GM12801 (cell line): ENCODE results near the gene PRRX1.

Source experiments
- TF ChIP-seq, protein P1 (sequence below): IDR thresholded peaks from one replicate; pipeline ENCODE4 v1.5.1; 2011; ENCODE audit warnings: control low read depth; ENCODE audit not compliant: insufficient read length; ENCODE audit errors: extremely low read depth

PRRX1 gene

DNA sequence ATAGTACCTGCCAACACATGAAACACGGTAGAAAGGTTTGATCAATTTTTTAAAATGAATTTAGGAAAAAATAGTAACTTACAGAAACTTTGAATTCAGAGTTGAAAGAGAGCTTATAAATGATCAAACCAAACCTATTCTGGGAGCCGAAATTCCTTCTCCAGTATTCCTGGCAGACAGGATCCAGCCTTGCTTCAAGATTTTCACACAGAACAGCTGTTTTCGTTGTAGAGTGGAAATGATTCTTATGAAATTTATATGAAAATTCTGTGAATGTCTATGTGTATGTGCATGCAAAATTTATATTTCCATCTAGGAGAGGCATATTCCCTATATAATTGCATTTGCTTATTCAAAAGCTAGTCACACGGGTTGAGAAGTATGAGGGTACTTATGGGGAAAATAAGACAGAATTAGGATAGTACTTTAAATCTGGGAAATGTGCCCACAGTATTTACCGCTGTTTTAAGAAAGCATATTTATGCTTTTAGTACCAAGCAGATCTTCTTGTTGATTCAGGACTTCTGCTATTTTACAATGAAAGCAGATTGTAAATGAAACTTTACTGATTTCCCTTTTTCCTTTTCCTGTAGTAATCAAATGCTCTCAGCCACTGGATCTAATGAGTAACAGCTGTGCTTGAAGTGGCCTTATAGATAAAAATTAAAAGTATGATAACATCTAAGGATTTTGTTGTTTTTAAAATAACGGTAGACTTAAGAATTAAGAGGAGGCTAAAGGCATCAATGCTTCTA, 30.4 kb downstream of the PRRX1 start:
- TF ChIP-seq, protein P1, sequence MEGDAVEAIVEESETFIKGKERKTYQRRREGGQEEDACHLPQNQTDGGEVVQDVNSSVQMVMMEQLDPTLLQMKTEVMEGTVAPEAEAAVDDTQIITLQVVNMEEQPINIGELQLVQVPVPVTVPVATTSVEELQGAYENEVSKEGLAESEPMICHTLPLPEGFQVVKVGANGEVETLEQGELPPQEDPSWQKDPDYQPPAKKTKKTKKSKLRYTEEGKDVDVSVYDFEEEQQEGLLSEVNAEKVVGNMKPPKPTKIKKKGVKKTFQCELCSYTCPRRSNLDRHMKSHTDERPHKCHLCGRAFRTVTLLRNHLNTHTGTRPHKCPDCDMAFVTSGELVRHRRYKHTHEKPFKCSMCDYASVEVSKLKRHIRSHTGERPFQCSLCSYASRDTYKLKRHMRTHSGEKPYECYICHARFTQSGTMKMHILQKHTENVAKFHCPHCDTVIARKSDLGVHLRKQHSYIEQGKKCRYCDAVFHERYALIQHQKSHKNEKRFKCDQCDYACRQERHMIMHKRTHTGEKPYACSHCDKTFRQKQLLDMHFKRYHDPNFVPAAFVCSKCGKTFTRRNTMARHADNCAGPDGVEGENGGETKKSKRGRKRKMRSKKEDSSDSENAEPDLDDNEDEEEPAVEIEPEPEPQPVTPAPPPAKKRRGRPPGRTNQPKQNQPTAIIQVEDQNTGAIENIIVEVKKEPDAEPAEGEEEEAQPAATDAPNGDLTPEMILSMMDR, result no peak

DNA sequence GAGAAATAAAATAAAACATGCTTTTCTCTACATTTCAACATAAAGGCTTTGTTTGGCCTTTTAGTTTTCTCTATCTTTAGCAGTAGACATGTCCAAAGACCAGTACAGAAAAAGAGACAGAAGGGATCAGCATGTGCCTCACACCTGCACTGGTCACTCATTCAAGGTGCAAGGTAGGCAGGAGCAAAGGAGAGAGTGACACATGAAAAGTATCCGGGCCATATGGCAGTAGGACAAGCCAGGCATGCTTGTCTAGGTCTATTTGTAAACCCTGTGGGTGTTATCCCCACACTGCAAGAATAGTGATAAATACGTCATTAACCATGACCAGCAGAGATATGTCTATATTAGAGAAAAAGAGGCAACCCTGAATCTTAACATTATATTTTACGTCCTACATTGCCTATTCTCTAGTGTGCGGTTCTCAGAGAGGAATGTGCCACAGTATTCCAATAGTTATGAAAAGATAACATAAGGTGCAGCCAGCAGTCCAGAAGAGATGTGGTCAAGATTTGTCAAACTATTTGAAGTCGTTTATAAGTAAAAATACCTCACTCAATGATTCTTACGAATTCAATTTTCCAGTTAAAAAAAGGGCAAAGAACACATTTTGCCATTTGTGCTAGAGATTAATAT, 32.1 kb downstream of the PRRX1 start:
- TF ChIP-seq, protein P1, result no peak

DNA sequence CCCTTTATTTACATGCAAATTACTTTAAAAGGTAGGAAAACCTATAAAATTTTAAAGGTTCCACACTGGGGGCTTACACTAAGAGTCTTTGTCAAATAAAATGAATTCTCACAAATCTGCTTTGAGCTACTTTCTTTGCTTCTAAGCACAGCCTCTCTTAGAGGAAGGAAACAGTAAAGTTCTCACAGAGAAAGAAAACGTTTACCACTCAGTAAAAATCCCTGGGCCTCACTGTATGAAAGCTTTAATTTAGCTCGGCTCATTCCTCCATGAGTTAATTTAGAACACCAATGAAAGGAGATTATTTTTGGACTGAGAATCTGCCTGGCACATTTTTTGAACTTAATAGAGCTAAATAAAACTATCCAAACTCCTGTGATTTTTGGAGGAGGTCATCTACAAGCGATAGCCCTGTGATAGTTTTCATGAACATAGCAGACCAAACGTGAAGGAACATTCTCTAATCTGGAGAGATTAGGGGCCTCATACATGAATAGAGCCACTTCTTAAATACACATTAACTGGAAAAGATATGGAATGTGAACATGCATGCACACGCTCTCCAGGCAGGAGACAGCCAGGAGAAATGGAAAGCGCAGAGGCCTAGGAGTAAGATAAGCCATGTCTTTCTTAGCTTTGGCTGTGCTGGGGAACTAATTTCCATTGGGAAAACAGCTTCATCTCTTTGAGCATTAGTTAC, 32.8 kb downstream of the PRRX1 start:
- TF ChIP-seq, protein P1, result no peak

DNA sequence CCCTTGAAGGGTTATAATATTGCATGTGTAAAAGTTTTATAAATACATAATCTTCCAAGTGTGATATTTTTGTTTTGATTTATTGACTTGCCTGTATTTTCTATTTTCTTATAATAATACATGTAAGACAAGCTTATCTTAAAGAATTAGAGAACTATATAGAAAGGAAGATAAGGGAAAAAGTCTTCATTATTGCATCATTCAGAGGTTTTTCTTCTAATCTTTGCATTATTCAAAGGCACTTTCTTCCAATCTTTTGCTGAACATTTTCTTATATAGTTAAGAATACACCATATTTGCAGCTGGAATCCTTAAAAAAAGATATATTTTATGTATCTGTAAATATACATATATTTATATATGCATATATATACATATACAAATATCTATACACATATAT, 33.4 kb downstream of the PRRX1 start:
- TF ChIP-seq, protein P1, result no peak

DNA sequence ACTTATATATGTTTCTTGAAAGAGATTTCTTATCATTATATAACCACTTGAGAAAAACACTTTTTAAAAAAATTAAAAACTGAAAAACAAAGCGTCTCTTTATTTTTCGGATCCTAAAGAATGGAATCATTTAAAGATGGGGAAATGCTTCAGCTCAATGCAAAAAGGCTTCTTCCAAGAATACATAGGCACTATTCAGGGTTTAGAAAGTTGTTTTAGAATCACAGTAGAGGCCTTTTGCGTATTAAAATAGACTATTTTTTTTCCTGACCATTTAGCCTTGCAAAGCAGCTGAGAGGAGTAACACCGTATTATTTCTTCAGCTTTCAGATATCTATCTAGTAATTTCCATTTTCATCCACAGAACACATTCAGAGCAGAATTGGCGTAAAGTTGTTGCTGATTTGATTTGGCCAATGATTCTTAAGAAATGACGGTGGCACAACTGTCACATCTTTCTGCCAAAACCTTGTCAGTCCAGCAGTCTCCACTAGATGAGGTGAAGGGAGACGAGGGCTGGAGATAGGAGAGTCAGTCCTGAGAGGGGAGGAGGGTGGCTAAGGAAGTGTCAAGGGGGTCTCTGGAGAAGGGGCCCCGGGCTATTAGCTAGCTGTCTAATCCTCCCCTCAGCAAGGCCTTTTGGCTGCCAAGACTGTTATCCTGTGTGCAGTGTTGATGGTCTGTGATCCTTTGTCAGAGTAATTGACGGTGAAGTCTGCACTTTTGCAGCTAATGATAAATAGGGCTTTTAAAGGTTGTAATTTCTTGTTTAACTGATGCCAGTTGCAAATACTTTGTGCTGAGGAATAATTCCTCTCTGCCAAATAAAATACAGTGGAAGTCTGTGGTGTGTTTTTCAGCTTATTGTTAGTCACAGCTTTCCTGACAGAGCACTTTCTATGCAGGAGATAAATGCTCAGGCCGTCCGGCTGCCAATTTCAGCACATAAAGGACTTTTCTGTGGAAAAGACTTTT, 34.7 kb downstream of the PRRX1 start:
- TF ChIP-seq, protein P1, result no peak

DNA sequence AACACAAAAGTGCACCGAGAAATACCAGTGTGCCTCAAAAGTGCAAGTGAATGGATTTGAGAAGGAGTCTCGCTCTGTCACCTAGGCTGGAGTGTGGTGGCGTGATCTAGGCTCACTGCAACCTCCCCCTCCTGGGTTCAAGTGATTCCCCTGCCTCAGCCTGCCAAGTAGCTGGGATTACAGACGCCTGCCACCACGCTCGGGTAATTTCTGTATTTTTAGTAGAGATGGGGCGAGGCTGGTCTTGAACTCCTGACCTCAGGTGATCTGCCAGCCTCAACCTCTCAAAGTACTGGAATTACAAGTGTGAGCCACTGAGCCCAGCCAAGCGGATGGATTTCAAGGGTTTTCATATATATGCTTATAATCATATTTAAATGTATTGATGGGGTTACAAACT, 35.8 kb downstream of the PRRX1 start:
- TF ChIP-seq, protein P1, result no peak
